Astrocyte of the cerebellum (primary cell): ENCODE results near the gene CHRNA10.

Experiments
- DNase-seq: peaks from one replicate; pipeline ENCODE4 v3.0.0-alpha.2; 2011; ENCODE audit warnings: low read depth
- H3K4me3 ChIP-seq: 2 replicates; pipeline ENCODE4 v1.5.1; 2011; ENCODE audit warnings: mild to moderate bottlenecking, low read depth, low read length, moderate library complexity
- CTCF ChIP-seq: IDR thresholded peaks from 2 replicates; pipeline ENCODE4 v1.5.1; 2012; ENCODE audit warnings: low read length, low read depth, moderate library complexity, mild to moderate bottlenecking; ENCODE audit errors: missing control alignments
- in situ Hi-C: cut with HindIII; loops from 2 replicates; pipeline ENCODE4 v1.10.0; 2017; ENCODE audit warnings: low sequenced_read_pairs

CHRNA10 gene

DNA sequence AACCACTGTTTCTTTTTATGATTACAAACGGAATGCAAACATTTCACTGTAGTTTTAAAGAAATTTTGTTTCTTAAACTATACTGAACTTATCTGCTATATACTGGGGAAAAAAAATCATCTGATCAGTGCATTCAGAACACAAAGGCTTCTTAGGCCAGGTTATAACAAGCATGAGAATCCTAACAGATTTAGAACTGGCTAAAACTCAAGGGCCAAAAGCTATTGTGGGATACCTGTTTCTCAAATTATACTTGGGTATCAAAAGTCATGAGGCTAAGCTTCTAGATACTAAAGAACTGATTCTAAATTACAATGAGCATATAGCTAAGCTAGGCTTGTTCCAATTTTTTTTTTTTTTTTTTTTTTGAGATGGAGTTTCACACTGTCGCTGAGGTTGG, 29.7 kb upstream of the CHRNA10 start:
- no peak for DNase-seq
- in situ Hi-C loops: no loop called here
- no peak for TF ChIP-seq CTCF
- H3K4me3 ChIP-seq: no peak overlapping the region

DNA sequence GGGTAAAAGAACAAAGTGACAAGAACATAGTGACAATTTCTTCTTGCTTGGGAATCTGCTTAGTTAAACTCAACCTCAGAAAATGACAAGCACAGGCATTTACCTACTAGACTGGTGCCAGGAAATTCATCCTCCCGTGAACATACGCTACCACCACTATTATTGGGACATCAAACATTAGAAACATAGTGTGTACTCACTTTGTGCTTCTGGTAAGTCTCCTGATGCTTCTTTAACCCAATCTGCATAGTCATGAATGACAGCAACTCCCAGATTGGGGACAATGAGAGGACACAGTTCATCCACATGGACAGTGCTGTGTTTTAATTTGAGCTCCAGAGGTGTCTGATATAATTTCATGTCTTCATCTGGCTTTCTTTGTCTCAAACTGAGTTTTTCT, 29.2 kb upstream of the CHRNA10 start:
- no peak overlapping the region for H3K4me3 ChIP-seq
- TF ChIP-seq CTCF: no peak
- in situ Hi-C loops: no loop called here
- DNase-seq: no peak

- H3K4me3 ChIP-seq: no peak overlapping the region
- in situ Hi-C loops: no loop called here
- DNase-seq: no peak
- no peak for TF ChIP-seq CTCF
Observed at GRCh38 chr11:3686751-3687150, 15.6 kb upstream of the CHRNA10 start.

DNA sequence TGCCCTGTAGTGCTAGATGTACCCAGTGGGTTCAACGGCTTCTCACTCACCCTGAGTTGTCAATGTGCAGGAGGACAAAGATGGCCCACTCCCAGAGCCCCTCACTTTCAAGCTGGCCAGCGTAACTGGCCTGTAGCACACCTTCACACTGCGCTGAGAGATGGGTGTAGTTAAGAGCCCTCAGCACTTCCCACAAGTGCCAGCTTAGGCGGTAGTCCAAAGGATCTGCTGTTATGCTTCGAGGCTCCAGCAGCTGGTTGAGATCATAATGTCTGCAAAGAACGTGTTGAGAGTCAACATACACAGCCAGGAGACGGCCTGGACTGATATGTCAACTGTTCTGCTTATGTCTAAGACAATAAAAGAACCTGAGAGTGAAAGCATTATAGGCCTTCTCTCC, 14.7 kb upstream of the CHRNA10 start:
- TF ChIP-seq CTCF: no peak
- in situ Hi-C loops: no loop called here
- DNase-seq: no peak
- H3K4me3 ChIP-seq: no peak overlapping the region

- TF ChIP-seq CTCF: no peak
- in situ Hi-C loops: loop anchor here (5.0 kb wide), 1 partner anchor 52 kb away; no protein-coding TSS in a partner anchor
- DNase-seq: no peak
- no peak overlapping the region for H3K4me3 ChIP-seq
Observed at GRCh38 chr11:3684819-3685172, 13.6 kb upstream of the CHRNA10 start.

GRCh38 chr11:3684129-3684818, 13.1 kb upstream of the CHRNA10 start:
- no peak for DNase-seq
- no peak for TF ChIP-seq CTCF
- in situ Hi-C loops: loop anchor here (5.0 kb wide), 1 partner anchor 52 kb away; no protein-coding TSS in a partner anchor
- no peak overlapping the region for H3K4me3 ChIP-seq
